HUES48 (cell line): Measurements from ENCODE around the gene ARHGAP42.
A peak's percentile ranks its signal among the peaks of the same experiment; 100 is the strongest.
"Not testable (repeated sequence)": the region's sequence is repeated elsewhere in the genome, so short reads cannot be mapped to it uniquely, and the experiment has no call there.

Source experiments
- H3K27ac ChIP-seq: one replicate; pipeline ENCODE4 v1.7.0; 2013; ENCODE audit warnings: low read depth, low read length, inconsistent platforms
- H3K27me3 ChIP-seq: 2 replicates; pipeline ENCODE4 v1.6.1; 2013; ENCODE audit warnings: mild to moderate bottlenecking, low read length; ENCODE audit not compliant: control insufficient read depth, insufficient read depth
- H3K36me3 ChIP-seq: 2 replicates; pipeline ENCODE4 v1.6.1; 2013; ENCODE audit warnings: low read length; ENCODE audit not compliant: control insufficient read depth, insufficient read depth
- H3K4me1 ChIP-seq: 2 replicates; pipeline ENCODE4 v1.6.1; 2013; ENCODE audit warnings: mild to moderate bottlenecking, low read length; ENCODE audit not compliant: control insufficient read depth, insufficient read depth
- H3K4me3 ChIP-seq: 2 replicates; pipeline ENCODE4 v1.5.1; 2013; ENCODE audit warnings: mild to moderate bottlenecking, low read depth, low read length
- H3K9ac ChIP-seq: 2 replicates; pipeline ENCODE4 v1.6.1; 2013; ENCODE audit warnings: mild to moderate bottlenecking, low read depth, low read length, moderate library complexity
- H3K9me3 ChIP-seq: 2 replicates; pipeline ENCODE4 v1.6.1; 2013; ENCODE audit warnings: low read length; ENCODE audit not compliant: control insufficient read depth, insufficient read depth

The ARHGAP42 gene

DNA sequence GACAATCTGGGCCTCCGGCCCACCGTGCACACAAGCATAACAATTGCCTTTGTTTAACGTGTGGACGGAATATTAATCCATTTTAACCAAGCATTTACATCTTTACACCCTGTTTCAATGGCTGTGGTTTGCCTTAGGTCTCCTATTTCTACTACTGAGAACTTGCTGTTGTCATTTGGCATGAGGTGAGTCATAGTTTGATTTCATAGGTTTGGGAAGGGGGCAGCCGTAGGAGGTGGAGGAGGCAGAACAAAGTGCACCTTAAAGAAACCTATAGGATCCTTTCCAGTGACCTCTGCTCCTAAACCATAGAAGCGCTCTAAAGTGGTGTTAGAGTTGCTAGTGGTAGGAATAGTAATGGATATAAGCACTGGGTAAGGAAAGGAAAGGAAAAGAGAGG is 59.4 kb downstream of the ARHGAP42 start:
- peaks cover 12% of the 10 kb centered on the region for H3K9me3 ChIP-seq
- no peak overlapping the region for H3K9ac ChIP-seq
- peaks cover 4% of the 10 kb centered on the region; the same call in 1 of the 2 replicates for H3K36me3 ChIP-seq
- peaks cover 49% of the 10 kb centered on the region for H3K4me1 ChIP-seq
- H3K4me3 ChIP-seq, result no peak overlapping the region
- no peaks in the 10 kb centered on the region for H3K27me3 ChIP-seq
- H3K27ac ChIP-seq, result no peak overlapping the region

DNA sequence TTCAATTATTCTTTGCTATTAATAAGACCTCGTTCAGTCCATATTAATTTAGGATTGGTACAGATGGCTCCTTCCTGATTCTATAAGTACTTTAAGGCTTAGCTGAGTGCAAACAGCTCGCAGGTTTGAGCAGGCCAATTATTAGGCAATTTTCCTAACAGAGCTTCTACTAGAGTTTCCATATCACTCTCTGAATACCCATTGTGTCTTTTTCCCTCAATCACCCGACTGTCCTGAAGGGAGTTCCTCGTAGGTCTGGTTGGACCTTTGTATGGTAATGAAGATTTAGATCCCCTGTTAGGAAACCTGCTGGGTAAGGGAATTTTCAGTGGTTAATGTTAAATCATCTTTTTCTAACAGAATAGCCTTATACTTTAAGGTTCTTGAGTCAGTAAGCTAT is 61.1 kb downstream of the ARHGAP42 start:
- Histone ChIP-seq H3K27me3 (no peaks in the 10 kb centered on the region), H3K4me1 (peaks cover 39% of the 10 kb centered on the region), H3K9me3 (peaks cover 12% of the 10 kb centered on the region), H3K9ac (no peak overlapping the region), H3K4me3 (no peak overlapping the region), H3K27ac (peak overlapping the region; percentile 55), H3K36me3 (peaks cover 4% of the 10 kb centered on the region; the same call in 1 of the 2 replicates)

DNA sequence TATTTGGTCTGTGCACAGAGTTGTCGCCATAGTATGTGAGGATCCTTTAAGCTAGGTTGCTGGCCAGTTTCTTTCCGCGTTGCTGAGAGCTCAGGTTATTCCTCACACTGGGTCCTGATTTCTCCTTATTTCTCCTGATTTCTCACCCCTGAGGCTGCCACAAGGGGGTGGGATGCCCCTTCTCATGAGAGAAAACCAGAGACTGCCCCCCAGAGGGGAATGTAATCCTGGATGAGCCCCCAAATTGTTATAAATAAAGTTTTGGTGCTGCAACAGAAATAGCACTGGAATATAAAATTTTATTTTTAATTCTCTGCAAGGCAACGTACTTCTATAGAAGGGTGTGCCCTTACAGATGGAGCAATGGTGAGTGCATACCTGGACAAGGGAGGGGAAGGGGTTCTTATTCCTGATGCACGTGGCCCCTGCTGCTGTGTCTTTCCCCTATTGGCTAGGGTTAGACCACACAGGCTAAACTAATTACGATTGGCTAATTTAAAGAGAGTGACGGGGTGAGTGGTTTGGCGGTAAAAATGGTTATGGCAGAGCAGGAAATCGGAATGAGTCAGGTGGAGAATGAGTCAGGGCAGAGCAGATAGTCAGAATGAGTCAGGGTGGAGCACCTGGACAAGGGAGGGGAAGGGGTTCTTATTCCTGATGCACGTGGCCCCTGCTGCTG is 62.9 kb downstream of the ARHGAP42 start:
- H3K4me3 ChIP-seq, H3K27ac ChIP-seq, H3K9ac ChIP-seq, H3K27me3 ChIP-seq, H3K36me3 ChIP-seq: not testable (repeated sequence)
- Histone ChIP-seq H3K9me3 (peaks cover 12% of the 10 kb centered on the region), H3K4me1 (peaks cover 50% of the 10 kb centered on the region)

DNA sequence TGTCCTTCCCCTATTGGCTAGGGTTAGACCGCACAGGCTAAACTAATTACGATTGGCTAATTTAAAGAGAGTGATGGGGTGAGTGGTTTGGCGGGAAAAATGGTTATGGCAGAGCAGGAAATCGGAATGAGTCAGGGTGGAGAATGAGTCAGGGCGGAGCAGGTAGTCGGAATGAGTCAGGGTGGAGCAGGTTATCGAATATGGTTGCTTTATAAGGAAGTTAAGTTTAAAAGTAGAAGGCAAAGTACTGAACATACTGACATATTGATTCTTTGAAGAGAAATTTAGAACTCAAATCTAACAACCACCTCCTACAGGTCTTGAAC is 63.4 kb downstream of the ARHGAP42 start:
- H3K27ac ChIP-seq, H3K36me3 ChIP-seq, H3K9ac ChIP-seq, H3K27me3 ChIP-seq, H3K4me3 ChIP-seq: not testable (repeated sequence)
- peaks cover 52% of the 10 kb centered on the region for H3K4me1 ChIP-seq
- H3K9me3 ChIP-seq, result peaks cover 12% of the 10 kb centered on the region

DNA sequence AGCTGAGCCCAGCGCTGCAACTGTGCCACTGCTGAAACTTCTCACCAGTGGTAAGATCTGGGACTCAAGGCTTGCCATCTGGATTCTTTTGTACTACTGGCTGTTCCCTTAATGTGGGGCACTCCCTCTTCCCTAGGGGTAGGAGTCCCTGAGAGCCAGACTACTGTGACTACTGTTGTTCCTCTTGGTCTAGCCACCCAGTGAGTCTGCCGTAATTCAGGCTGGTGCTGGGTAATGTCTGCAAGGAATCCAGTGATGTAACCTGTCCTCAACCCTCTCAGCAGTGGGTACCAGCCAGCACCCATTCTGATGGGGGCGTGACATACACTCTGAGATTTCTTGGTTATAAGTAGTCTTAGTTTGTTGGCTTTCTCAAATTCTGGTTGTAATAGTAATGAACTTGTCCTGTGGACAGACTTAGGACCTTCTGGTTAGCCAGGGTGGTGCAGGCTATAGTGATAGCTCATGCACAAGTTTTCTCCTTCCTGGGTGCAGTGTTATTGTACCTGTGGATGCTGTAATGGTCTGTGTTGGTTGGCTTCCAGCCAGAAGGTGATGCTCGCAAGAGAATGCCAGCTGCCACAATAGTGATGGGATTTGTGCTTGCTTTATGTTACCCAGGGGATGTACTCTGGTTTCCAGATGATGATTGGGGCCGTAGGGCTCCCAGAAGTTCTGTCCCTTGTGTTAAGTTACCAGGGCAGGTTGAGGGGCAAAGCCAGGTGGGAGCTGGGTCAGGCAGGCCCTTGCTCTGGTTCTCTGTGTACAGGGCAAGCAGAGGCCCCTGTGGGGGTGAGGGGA is 65.5 kb downstream of the ARHGAP42 start:
- Histone ChIP-seq H3K4me3 (no peak overlapping the region), H3K4me1 (peaks cover 39% of the 10 kb centered on the region), H3K36me3 (peaks cover 4% of the 10 kb centered on the region; the same call in 1 of the 2 replicates), H3K27me3 (no peaks in the 10 kb centered on the region), H3K9ac (no peak overlapping the region), H3K9me3 (peaks cover 12% of the 10 kb centered on the region), H3K27ac (peak overlapping the region; percentile 84)

DNA sequence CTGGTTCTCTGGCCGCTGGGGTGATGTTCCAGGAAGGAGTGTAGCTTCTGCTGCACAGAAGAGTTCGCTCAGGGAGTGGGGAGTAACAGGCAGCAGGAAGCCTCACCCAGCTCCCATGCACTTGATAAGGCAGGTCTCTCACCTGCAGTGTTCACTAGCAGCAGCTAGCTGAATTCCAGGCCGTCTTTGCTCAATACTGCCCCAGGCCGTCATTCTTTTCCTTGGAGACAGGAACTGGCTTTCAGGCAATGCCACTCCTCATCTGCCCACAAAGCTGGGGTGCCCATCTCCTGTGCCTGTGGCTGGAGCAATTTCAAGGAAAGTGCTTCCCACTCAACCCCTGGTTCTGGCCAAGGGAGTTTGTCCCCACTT is 66.1 kb downstream of the ARHGAP42 start:
- peaks cover 12% of the 10 kb centered on the region for H3K9me3 ChIP-seq
- no peaks in the 10 kb centered on the region for H3K27me3 ChIP-seq
- peaks cover 4% of the 10 kb centered on the region; the same call in 1 of the 2 replicates for H3K36me3 ChIP-seq
- peaks cover 36% of the 10 kb centered on the region for H3K4me1 ChIP-seq
- H3K4me3 ChIP-seq, result no peak overlapping the region
- no peak overlapping the region; the same call in 1 of the 2 replicates for H3K9ac ChIP-seq
- H3K27ac ChIP-seq, result peak overlapping the region; percentile 84

DNA sequence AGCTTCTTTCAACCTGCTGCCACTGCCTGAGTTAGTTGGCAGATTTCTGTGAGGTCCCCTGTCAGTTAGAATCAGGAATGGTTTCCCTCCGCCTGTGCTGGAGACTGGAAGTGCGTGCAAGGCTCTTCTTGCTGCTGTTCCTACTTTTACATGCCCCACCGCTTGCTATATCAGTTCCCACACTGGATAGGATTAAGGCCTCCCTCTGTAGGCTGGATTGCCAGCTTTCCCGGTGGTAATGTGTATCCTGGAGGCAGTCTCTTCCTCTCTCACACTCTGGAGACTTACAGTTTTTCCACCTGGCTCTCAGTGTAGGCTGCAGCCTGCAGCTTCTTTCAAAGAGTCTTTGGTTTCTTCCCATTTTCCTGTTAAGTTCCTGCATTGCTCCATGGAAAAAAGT is 66.5 kb downstream of the ARHGAP42 start:
- H3K4me1 ChIP-seq, result peaks cover 32% of the 10 kb centered on the region
- peaks cover 4% of the 10 kb centered on the region; the same call in 1 of the 2 replicates for H3K36me3 ChIP-seq
- no peak overlapping the region; the same call in 1 of the 2 replicates for H3K9ac ChIP-seq
- H3K27me3 ChIP-seq, result no peaks in the 10 kb centered on the region
- peak overlapping the region; percentile 84 for H3K27ac ChIP-seq
- H3K9me3 ChIP-seq, result peaks cover 12% of the 10 kb centered on the region
- no peak overlapping the region for H3K4me3 ChIP-seq

DNA sequence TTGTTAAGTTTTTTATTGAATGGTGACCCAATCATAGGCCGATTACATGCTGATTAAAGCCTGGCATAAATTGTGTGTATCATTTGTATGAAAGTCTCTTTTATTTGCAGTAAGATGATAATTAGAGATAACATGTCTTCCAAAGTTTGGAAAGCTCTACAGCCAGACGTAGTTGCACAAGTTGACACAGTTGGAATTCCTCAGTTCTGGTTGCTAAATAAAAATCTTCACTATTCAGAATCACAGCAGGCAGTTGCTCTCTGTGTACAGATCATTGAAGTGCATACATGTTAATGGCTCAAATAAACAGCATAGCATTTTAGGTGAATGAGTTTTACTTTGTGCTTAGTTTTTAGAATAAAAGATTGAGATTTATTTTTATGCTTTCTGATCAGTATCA is 69.5 kb downstream of the ARHGAP42 start:
- no peak overlapping the region for H3K4me3 ChIP-seq
- no peaks in the 10 kb centered on the region for H3K27me3 ChIP-seq
- peaks cover 35% of the 10 kb centered on the region for H3K4me1 ChIP-seq
- H3K9ac ChIP-seq, result no peak overlapping the region
- H3K36me3 ChIP-seq, result no peaks in the 10 kb centered on the region
- no peaks in the 10 kb centered on the region for H3K9me3 ChIP-seq
- H3K27ac ChIP-seq, result no peak overlapping the region

DNA sequence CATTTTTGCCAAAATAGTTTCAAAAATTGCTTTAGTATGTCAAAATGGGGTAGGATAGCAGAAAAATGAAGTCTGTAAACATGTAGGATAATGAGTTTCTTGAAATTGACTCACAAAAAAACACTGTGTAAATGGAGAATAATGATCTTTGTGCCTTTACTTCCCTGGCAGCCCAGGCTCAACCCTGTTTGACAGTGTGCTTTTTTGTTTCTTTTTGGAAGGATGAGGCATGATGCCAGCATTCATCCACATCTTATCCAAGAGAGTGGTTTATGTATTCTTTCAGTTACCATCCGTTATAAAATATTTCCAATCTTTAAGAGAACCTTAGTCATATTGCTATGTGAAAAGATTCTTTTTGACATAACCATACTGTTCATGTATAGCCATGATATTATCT is 70.6 kb downstream of the ARHGAP42 start:
- no peaks in the 10 kb centered on the region for H3K27me3 ChIP-seq
- H3K4me1 ChIP-seq, result peaks cover 34% of the 10 kb centered on the region
- H3K9ac ChIP-seq, result no peak overlapping the region
- H3K27ac ChIP-seq, result no peak overlapping the region
- H3K9me3 ChIP-seq, result no peaks in the 10 kb centered on the region
- H3K4me3 ChIP-seq, result no peak overlapping the region
- H3K36me3 ChIP-seq, result no peaks in the 10 kb centered on the region

DNA sequence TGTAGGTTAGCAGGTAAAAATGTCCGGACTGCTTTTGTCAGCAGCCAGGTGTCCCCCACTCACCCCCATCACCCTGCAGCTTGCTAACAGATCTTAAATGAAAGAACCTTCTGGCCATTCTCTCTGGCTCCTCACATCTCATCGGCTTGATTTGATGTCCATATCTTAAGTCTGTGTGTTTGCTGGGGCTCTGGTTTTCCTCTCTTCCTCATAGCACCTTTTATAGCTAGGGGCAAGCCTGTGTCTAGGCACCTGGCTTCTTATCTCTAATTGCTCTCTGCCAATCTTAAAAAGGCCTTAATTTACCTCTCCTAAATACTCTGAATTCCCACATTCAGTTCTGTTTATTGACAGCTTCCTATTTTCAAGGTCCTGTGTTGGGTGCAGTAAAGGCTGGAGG is 72.0 kb downstream of the ARHGAP42 start:
- Histone ChIP-seq H3K9me3 (no peaks in the 10 kb centered on the region), H3K4me3 (no peak overlapping the region), H3K36me3 (no peaks in the 10 kb centered on the region), H3K27me3 (no peaks in the 10 kb centered on the region), H3K27ac (no peak overlapping the region), H3K4me1 (peaks cover 19% of the 10 kb centered on the region), H3K9ac (no peak overlapping the region)

DNA sequence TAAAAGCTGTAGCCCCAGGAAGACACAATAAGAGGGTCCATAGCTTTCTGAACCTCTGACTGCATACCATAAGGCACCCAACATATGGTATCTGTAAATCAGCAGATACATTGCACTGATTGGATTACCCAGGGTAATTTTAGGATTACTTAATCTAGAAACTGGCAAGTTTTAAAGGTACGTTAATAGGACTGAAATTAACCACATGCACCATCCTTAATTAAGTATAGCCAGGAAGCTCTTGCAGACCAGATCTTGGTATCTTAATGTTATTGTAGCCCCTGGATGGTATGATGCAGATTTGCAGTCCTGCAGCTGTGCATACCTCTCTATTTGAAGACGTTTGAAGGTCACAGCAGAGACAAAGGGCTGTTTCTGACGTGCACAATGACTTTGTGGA is 72.8 kb downstream of the ARHGAP42 start:
- H3K9ac ChIP-seq, result no peak overlapping the region
- H3K4me1 ChIP-seq, result peaks cover 17% of the 10 kb centered on the region
- H3K9me3 ChIP-seq, result no peaks in the 10 kb centered on the region
- no peak overlapping the region for H3K27ac ChIP-seq
- H3K4me3 ChIP-seq, result no peak overlapping the region
- H3K36me3 ChIP-seq, result no peaks in the 10 kb centered on the region
- H3K27me3 ChIP-seq, result no peaks in the 10 kb centered on the region
